Measurements from ENCODE around the gene OLFM2. TPM values are rescaled to one million over a fixed set of nuclear protein-coding genes. Genes with fewer than 3 reads are reported as not detected.

Gene OLFM2
- total RNA-seq, 4 donors from 2014 or later, result 0.25 to 0.78 TPM; not detected in 2

GRCh38 chr19:9966024-9966423 is 29.7 kb upstream of the OLFM2 start:
- ATAC-seq, result no peak
- Histone ChIP-seq H3K4me1 (no peaks in the 10 kb centered on the region), H3K36me3 (no peaks in the 10 kb centered on the region), H3K4me3 (no peak overlapping the region), H3K27me3 (no peaks in the 10 kb centered on the region), H3K27ac (no peak overlapping the region), H3K9me3 (no peaks in the 10 kb centered on the region)
- in situ Hi-C loops (cut with MboI; ENCODE audit: low sequenced_read_pairs in 4 of 4) (no loop called here), intact Hi-C loops (cut with DNase I; ENCODE audit: low total_unique reads) (no loop called here)
- TF ChIP-seq CTCF (IDR thresholded peaks at IDR 0.05 in 4 of 5, conservative IDR thresholded peaks at IDR 0.05 in 1 of 5), result no peak
- TF ChIP-seq POLR2A (IDR thresholded peaks at IDR 0.05), result no peak
- no peak for DNase-seq

GRCh38 chr19:9962623-9963290 is 26.4 kb upstream of the OLFM2 start:
- H3K27ac ChIP-seq, result no peak overlapping the region
- H3K9me3 ChIP-seq, result no peaks in the 10 kb centered on the region
- no peaks in the 10 kb centered on the region for H3K4me1 ChIP-seq
- no peak for ATAC-seq
- no peak for DNase-seq
- H3K27me3 ChIP-seq, result no peaks in the 10 kb centered on the region
- in situ Hi-C loops (cut with MboI; ENCODE audit: low sequenced_read_pairs in 4 of 4), result no loop called here
- intact Hi-C loops (cut with DNase I; ENCODE audit: low total_unique reads), result no loop called here
- no peaks in the 10 kb centered on the region for H3K36me3 ChIP-seq
- no peak overlapping the region for H3K4me3 ChIP-seq
- TF ChIP-seq CTCF (IDR thresholded peaks at IDR 0.05 in 4 of 5, conservative IDR thresholded peaks at IDR 0.05 in 1 of 5) (no peak), POLR2A (IDR thresholded peaks at IDR 0.05) (no peak)

- no peak for ATAC-seq
- in situ Hi-C loops (cut with MboI; ENCODE audit: low sequenced_read_pairs in 4 of 4), result no loop called here
- Histone ChIP-seq H3K4me1 (no peaks in the 10 kb centered on the region), H3K27ac (no peak overlapping the region), H3K4me3 (no peak overlapping the region), H3K9me3 (no peaks in the 10 kb centered on the region), H3K27me3 (no peaks in the 10 kb centered on the region), H3K36me3 (no peaks in the 10 kb centered on the region)
- intact Hi-C loops (cut with DNase I; ENCODE audit: low total_unique reads), result no loop called here
- DNase-seq, result no peak
- TF ChIP-seq CTCF (IDR thresholded peaks at IDR 0.05 in 4 of 5, conservative IDR thresholded peaks at IDR 0.05 in 1 of 5) (no peak), POLR2A (IDR thresholded peaks at IDR 0.05) (no peak)
These were observed 24.8 kb upstream of the OLFM2 start for GRCh38 chr19:9961103-9961502.

GRCh38 chr19:9958379-9958821 is 22.1 kb upstream of the OLFM2 start:
- in situ Hi-C loops (cut with MboI; ENCODE audit: low sequenced_read_pairs in 4 of 4), result no loop called here

More at GRCh38 chr19:9958379-9958821, 22.1 kb upstream of the OLFM2 start:
- ATAC-seq (no peak), DNase-seq (no peak)
- H3K9me3 ChIP-seq, result no peaks in the 10 kb centered on the region
- intact Hi-C loops (cut with DNase I; ENCODE audit: low total_unique reads), result no loop called here
- H3K27me3 ChIP-seq, result no peaks in the 10 kb centered on the region
- H3K27ac ChIP-seq, result no peak overlapping the region
- no peaks in the 10 kb centered on the region for H3K36me3 ChIP-seq
- no peak for TF ChIP-seq CTCF (IDR thresholded peaks at IDR 0.05 in 4 of 5, conservative IDR thresholded peaks at IDR 0.05 in 1 of 5)
- no peak for TF ChIP-seq POLR2A (IDR thresholded peaks at IDR 0.05)
- no peak overlapping the region for H3K4me3 ChIP-seq
- H3K4me1 ChIP-seq, result no peaks in the 10 kb centered on the region
